Measurements from ENCODE around the gene TXNRD1. TPM values are rescaled to one million over a fixed set of nuclear protein-coding genes. Genes with fewer than 3 reads are reported as not detected.

TXNRD1 gene
- total and polyA plus RNA-seq, 2 of the 8 experiments (the other 6 are each of a cell fraction or from before 2014, with no cell fraction given) = 56.8 to 127 TPM

GRCh38 chr12:104275689-104276088, 60.1 kb downstream of the TXNRD1 start (continued):
- no peak for TF ChIP-seq CHD7 (IDR thresholded peaks at IDR 0.05; ENCODE audit: insufficient replicate concordance, low read length)
- no peak for TF ChIP-seq BCL11A (IDR thresholded peaks at IDR 0.05; ENCODE audit: low read depth in 2 of 2, low read length in 2 of 2)
- no peak for TF ChIP-seq CREB1 (IDR thresholded peaks at IDR 0.05)
- TF ChIP-seq YY1 (IDR thresholded peaks at IDR 0.05; ENCODE audit: low read depth, low read length) = no peak
- TF ChIP-seq CTBP2 (IDR thresholded peaks at IDR 0.05; ENCODE audit: borderline replicate concordance, insufficient read depth, insufficient read length, low read length) = no peak
- no peak for TF ChIP-seq POU5F1 (IDR thresholded peaks at IDR 0.05; ENCODE audit: low read depth, low read length)
- TF ChIP-seq SAP30 (IDR thresholded peaks at IDR 0.05; ENCODE audit: insufficient read depth, insufficient replicate concordance, low read length) = no peak

Data from H1 (cell line).